ENCODE data around the gene PHIP.

PHIP gene

GRCh38 chr6:79071547-79071946 is 6.5 kb downstream of the PHIP start:
- Histone ChIP-seq H3K27me3 (ENCODE audit: control insufficient read depth, insufficient read depth, low read length) (no peaks in the 10 kb centered on the region), H3K4me3 (ENCODE audit: low read length) (no peak overlapping the region), H3K9me3 (ENCODE audit: control insufficient read depth, insufficient read depth, low read length) (no peaks in the 10 kb centered on the region), H3K4me1 (ENCODE audit: control insufficient read depth, insufficient read depth, low read length) (no peaks in the 10 kb centered on the region), H3K27ac (ENCODE audit: low read length) (no peak overlapping the region), H3K36me3 (ENCODE audit: control insufficient read depth, insufficient read depth, low read length) (no peaks in the 10 kb centered on the region)
- no peak for DNase-seq (ENCODE audit: low read depth, low spot score)

GRCh38 chr6:79070206-79070825 is 7.7 kb downstream of the PHIP start:
- Histone ChIP-seq H3K36me3 (ENCODE audit: control insufficient read depth, insufficient read depth, low read length) (no peaks in the 10 kb centered on the region), H3K4me3 (ENCODE audit: low read length) (no peak overlapping the region), H3K9me3 (ENCODE audit: control insufficient read depth, insufficient read depth, low read length) (no peaks in the 10 kb centered on the region), H3K27ac (ENCODE audit: low read length) (no peak overlapping the region), H3K27me3 (ENCODE audit: control insufficient read depth, insufficient read depth, low read length) (no peaks in the 10 kb centered on the region), H3K4me1 (ENCODE audit: control insufficient read depth, insufficient read depth, low read length) (no peaks in the 10 kb centered on the region)
- WGBS (ENCODE audit: insufficient coverage, insufficient read length): 100% methylated on average over 1 of the region's 5 CpGs
- no peak for DNase-seq (ENCODE audit: low read depth, low spot score)

GRCh38 chr6:79066828-79067227 is 11.2 kb downstream of the PHIP start:
- no peaks in the 10 kb centered on the region for H3K4me1 ChIP-seq (ENCODE audit: control insufficient read depth, insufficient read depth, low read length)
- no peaks in the 10 kb centered on the region for H3K27me3 ChIP-seq (ENCODE audit: control insufficient read depth, insufficient read depth, low read length)
- no peaks in the 10 kb centered on the region for H3K36me3 ChIP-seq (ENCODE audit: control insufficient read depth, insufficient read depth, low read length)
- H3K9me3 ChIP-seq (ENCODE audit: control insufficient read depth, insufficient read depth, low read length): no peaks in the 10 kb centered on the region
- DNase-seq (ENCODE audit: low read depth, low spot score): no peak
- H3K27ac ChIP-seq (ENCODE audit: low read length): no peak overlapping the region
- no CpG with 5 or more reads among the region's 4 CpGs for WGBS (ENCODE audit: insufficient coverage, insufficient read length)
- H3K4me3 ChIP-seq (ENCODE audit: low read length): no peak overlapping the region

- no peak for DNase-seq (ENCODE audit: low read depth, low spot score)
- H3K9me3 ChIP-seq (ENCODE audit: control insufficient read depth, insufficient read depth, low read length): no peaks in the 10 kb centered on the region
- no peaks in the 10 kb centered on the region for H3K36me3 ChIP-seq (ENCODE audit: control insufficient read depth, insufficient read depth, low read length)
- no peaks in the 10 kb centered on the region for H3K4me1 ChIP-seq (ENCODE audit: control insufficient read depth, insufficient read depth, low read length)
- no peak overlapping the region for H3K27ac ChIP-seq (ENCODE audit: low read length)
- H3K27me3 ChIP-seq (ENCODE audit: control insufficient read depth, insufficient read depth, low read length): no peaks in the 10 kb centered on the region
- H3K4me3 ChIP-seq (ENCODE audit: low read length): no peak overlapping the region
Measured at GRCh38 chr6:79066330-79066729, 11.7 kb downstream of the PHIP start.

- Histone ChIP-seq H3K27ac (ENCODE audit: low read length) (no peak overlapping the region), H3K4me3 (ENCODE audit: low read length) (no peak overlapping the region), H3K4me1 (ENCODE audit: control insufficient read depth, insufficient read depth, low read length) (no peaks in the 10 kb centered on the region), H3K9me3 (ENCODE audit: control insufficient read depth, insufficient read depth, low read length) (no peaks in the 10 kb centered on the region), H3K27me3 (ENCODE audit: control insufficient read depth, insufficient read depth, low read length) (no peaks in the 10 kb centered on the region), H3K36me3 (ENCODE audit: control insufficient read depth, insufficient read depth, low read length) (no peaks in the 10 kb centered on the region; the same call in 1 of the 2 replicates)
- DNase-seq (ENCODE audit: low read depth, low spot score): no peak
- WGBS (ENCODE audit: insufficient coverage, insufficient read length): no CpG with 5 or more reads among the region's 2 CpGs
Measured at GRCh38 chr6:79065232-79065631, 12.8 kb downstream of the PHIP start.

GRCh38 chr6:79064635-79065034 is 13.4 kb downstream of the PHIP start:
- no peak overlapping the region for H3K4me3 ChIP-seq (ENCODE audit: low read length)
- no peak overlapping the region for H3K27ac ChIP-seq (ENCODE audit: low read length)
- no peak for DNase-seq (ENCODE audit: low read depth, low spot score)
- no peaks in the 10 kb centered on the region; the same call in 1 of the 2 replicates for H3K36me3 ChIP-seq (ENCODE audit: control insufficient read depth, insufficient read depth, low read length)
- no peaks in the 10 kb centered on the region for H3K4me1 ChIP-seq (ENCODE audit: control insufficient read depth, insufficient read depth, low read length)
- H3K27me3 ChIP-seq (ENCODE audit: control insufficient read depth, insufficient read depth, low read length): no peaks in the 10 kb centered on the region
- no peaks in the 10 kb centered on the region for H3K9me3 ChIP-seq (ENCODE audit: control insufficient read depth, insufficient read depth, low read length)

- Histone ChIP-seq H3K4me3 (ENCODE audit: low read length) (no peak overlapping the region), H3K27ac (ENCODE audit: low read length) (no peak overlapping the region), H3K4me1 (ENCODE audit: control insufficient read depth, insufficient read depth, low read length) (no peaks in the 10 kb centered on the region), H3K36me3 (ENCODE audit: control insufficient read depth, insufficient read depth, low read length) (no peaks in the 10 kb centered on the region; the same call in 1 of the 2 replicates), H3K27me3 (ENCODE audit: control insufficient read depth, insufficient read depth, low read length) (no peaks in the 10 kb centered on the region), H3K9me3 (ENCODE audit: control insufficient read depth, insufficient read depth, low read length) (no peaks in the 10 kb centered on the region)
- no CpG with 5 or more reads among the region's 2 CpGs for WGBS (ENCODE audit: insufficient coverage, insufficient read length)
- DNase-seq (ENCODE audit: low read depth, low spot score): no peak
Measured at GRCh38 chr6:79062708-79063107, 15.3 kb downstream of the PHIP start.

GRCh38 chr6:79057746-79058145 is 20.3 kb downstream of the PHIP start:
- no CpG with 5 or more reads among the region's 1 CpG for WGBS (ENCODE audit: insufficient coverage, insufficient read length)
- H3K27me3 ChIP-seq (ENCODE audit: control insufficient read depth, insufficient read depth, low read length): no peaks in the 10 kb centered on the region
- H3K4me3 ChIP-seq (ENCODE audit: low read length): no peak overlapping the region
- H3K27ac ChIP-seq (ENCODE audit: low read length): no peak overlapping the region
- no peaks in the 10 kb centered on the region; the same call in 1 of the 2 replicates for H3K4me1 ChIP-seq (ENCODE audit: control insufficient read depth, insufficient read depth, low read length)
- H3K9me3 ChIP-seq (ENCODE audit: control insufficient read depth, insufficient read depth, low read length): no peaks in the 10 kb centered on the region
- no peaks in the 10 kb centered on the region; the same call in 1 of the 2 replicates for H3K36me3 ChIP-seq (ENCODE audit: control insufficient read depth, insufficient read depth, low read length)
- no peak for DNase-seq (ENCODE audit: low read depth, low spot score)

GRCh38 chr6:79056226-79056625 is 21.8 kb downstream of the PHIP start:
- DNase-seq (ENCODE audit: low read depth, low spot score): no peak
- no peaks in the 10 kb centered on the region; the same call in 1 of the 2 replicates for H3K36me3 ChIP-seq (ENCODE audit: control insufficient read depth, insufficient read depth, low read length)
- H3K27me3 ChIP-seq (ENCODE audit: control insufficient read depth, insufficient read depth, low read length): no peaks in the 10 kb centered on the region
- H3K9me3 ChIP-seq (ENCODE audit: control insufficient read depth, insufficient read depth, low read length): no peaks in the 10 kb centered on the region
- no peaks in the 10 kb centered on the region; the same call in 1 of the 2 replicates for H3K4me1 ChIP-seq (ENCODE audit: control insufficient read depth, insufficient read depth, low read length)
- H3K4me3 ChIP-seq (ENCODE audit: low read length): no peak overlapping the region
- no CpG with 5 or more reads among the region's 1 CpG for WGBS (ENCODE audit: insufficient coverage, insufficient read length)
- H3K27ac ChIP-seq (ENCODE audit: low read length): no peak overlapping the region

- no CpG with 5 or more reads among the region's 2 CpGs for WGBS (ENCODE audit: insufficient coverage, insufficient read length)
- H3K27ac ChIP-seq (ENCODE audit: low read length): no peak overlapping the region
- H3K9me3 ChIP-seq (ENCODE audit: control insufficient read depth, insufficient read depth, low read length): no peaks in the 10 kb centered on the region
- no peak for DNase-seq (ENCODE audit: low read depth, low spot score)
- H3K36me3 ChIP-seq (ENCODE audit: control insufficient read depth, insufficient read depth, low read length): no peaks in the 10 kb centered on the region
- no peaks in the 10 kb centered on the region for H3K4me1 ChIP-seq (ENCODE audit: control insufficient read depth, insufficient read depth, low read length)
- no peak overlapping the region for H3K4me3 ChIP-seq (ENCODE audit: low read length)
- no peaks in the 10 kb centered on the region for H3K27me3 ChIP-seq (ENCODE audit: control insufficient read depth, insufficient read depth, low read length)
Measured at GRCh38 chr6:79048611-79049010, 29.4 kb downstream of the PHIP start.

- no peak overlapping the region for H3K27ac ChIP-seq (ENCODE audit: low read length)
- H3K27me3 ChIP-seq (ENCODE audit: control insufficient read depth, insufficient read depth, low read length): no peaks in the 10 kb centered on the region
- no peak for DNase-seq (ENCODE audit: low read depth, low spot score)
- no peaks in the 10 kb centered on the region for H3K9me3 ChIP-seq (ENCODE audit: control insufficient read depth, insufficient read depth, low read length)
- no peaks in the 10 kb centered on the region for H3K4me1 ChIP-seq (ENCODE audit: control insufficient read depth, insufficient read depth, low read length)
- no peak overlapping the region for H3K4me3 ChIP-seq (ENCODE audit: low read length)
- no CpG with 5 or more reads among the region's 2 CpGs for WGBS (ENCODE audit: insufficient coverage, insufficient read length)
- H3K36me3 ChIP-seq (ENCODE audit: control insufficient read depth, insufficient read depth, low read length): no peaks in the 10 kb centered on the region
Measured at GRCh38 chr6:79047072-79047471, 31.0 kb downstream of the PHIP start.

Measured in iPS DF 6.9 (cell line).